Ovary (tissue), 9 donors: ENCODE measurements around the gene NEDD1. TPM values are rescaled to one million over a fixed set of nuclear protein-coding genes. Genes with fewer than 3 reads are reported as not detected.

Experiments
- DNase-seq, 5 donors: peaks; one replicate each; pipeline ENCODE4 v3.0.0-alpha.2; 2019 to 2020
- H3K27ac ChIP-seq, 2 donors: fragments of 200-600 bp; one replicate each; pipeline versions ENCODE4 v1.5.1 to v1.8.0; 2019 to 2022
- H3K27me3 ChIP-seq: fragments of 200-600 bp; one replicate; pipeline ENCODE4 v1.8.0; 2022
- H3K36me3 ChIP-seq: fragments of 200-600 bp; sonication (generic); one replicate; pipeline ENCODE4 v1.5.1; 2019
- H3K4me1 ChIP-seq: one replicate; pipeline ENCODE4 v1.8.1; 2013; ENCODE audit warnings: mild to moderate bottlenecking, moderate library complexity; ENCODE audit not compliant: insufficient read depth
- H3K4me3 ChIP-seq: fragments of 200-600 bp; sonication (generic); one replicate; pipeline ENCODE4 v1.5.1; 2017
- H3K9me3 ChIP-seq, 2 donors: fragments of 200-600 bp in 1 of 2; sonication (generic) in 1 of 2; one replicate each; pipeline versions ENCODE4 v1.5.1 to v1.8.1; 2013 to 2019; ENCODE audit warnings: mild to moderate bottlenecking in 1 of 2, moderate library complexity in 1 of 2
- EP300 ChIP-seq: sonication (generic); formaldehyde crosslinking; IDR thresholded peaks from one replicate; pipeline ENCODE4 v1.6.1; 2017; ENCODE audit warnings: antibody characterized with exemption
- POLR2A ChIP-seq: fragments of 450-650 bp; IDR thresholded peaks from one replicate; pipeline ENCODE4 v1.6.1; 2017; ENCODE audit warnings: antibody characterized with exemption, mild to moderate bottlenecking, moderate library complexity
- WGBS, 3 donors: extraction: QIAGEN DNeasy Blood & Tissue Kit in 1 of 3; methylation state at CpG; one replicate each; pipeline versions ENCODE4 v1.1.5 to v1.1.7; 2013 to 2017; 5-methylcytosine and 5-hydroxymethylcytosine counted together
- intact Hi-C, 4 donors: fragments of 100-400 bp; cut with DNase I; formaldehyde crosslinking; loops; one replicate each; pipeline versions ENCODE4 v1.11.0 to v1.15.1; 2022 to 2023
- polyA plus RNA-seq, 2 donors: library from polyadenylated mRNA; stranded (reverse); fragments of 200-250 nt in 1 of 2; fragments of 350-450 nt in 1 of 2; fragmentation: Illumina TruSeq in 1 of 2; extraction: RNeasy Lipid Tissue Mini Kit (QIAGEN cat#74804) in 1 of 2; gene quantifications; one replicate each; pipeline ENCODE4 v1.2.3, GENCODE V29; 2013 to 2014
- total RNA-seq, 7 donors: library from RNA; depleted of rRNA in 2 of 7; stranded (reverse); fragments of >200 nt in 2 of 7; fragmentation: NEBNext Ultra II Directional in 3 of 7; extraction: Animal tissue kit (Norgen Biotek cat#: 25700) in 3 of 7; gene quantifications; one replicate each; pipeline versions ENCODE4 v1.1.0 to v1.2.4, GENCODE V29; 2016 to 2023
- TF ChIP-seq, protein P1 (sequence below), 3 donors: fragments of 450-650 bp in 2 of 3; fragments of 200-600 bp in 1 of 3; IDR thresholded peaks; one replicate each; pipeline versions ENCODE4 v1.5.1 to v1.8.0; 2016 to 2022; ENCODE audit warnings: antibody characterized with exemption in 3 of 3, mild to moderate bottlenecking in 1 of 3
- donor health status: DM: no; HTN: no; CAD: no; lungs with moderate emphysema.
- donor health status: DM: no; HTN: no; CAD: no.
- donor health status: Bipolar disorder and iron deficiency.
- donor health status: DM: yes; HTN: yes; CAD: no.
- donor health status: DM: no; HTN: no; CAD: no.
- donor health status: DM: yes; HTN: yes; CAD: no.

The NEDD1 gene
- total and polyA plus RNA-seq, 9 donors, result 7.9 to 16.3 (median 14.1) TPM

DNA sequence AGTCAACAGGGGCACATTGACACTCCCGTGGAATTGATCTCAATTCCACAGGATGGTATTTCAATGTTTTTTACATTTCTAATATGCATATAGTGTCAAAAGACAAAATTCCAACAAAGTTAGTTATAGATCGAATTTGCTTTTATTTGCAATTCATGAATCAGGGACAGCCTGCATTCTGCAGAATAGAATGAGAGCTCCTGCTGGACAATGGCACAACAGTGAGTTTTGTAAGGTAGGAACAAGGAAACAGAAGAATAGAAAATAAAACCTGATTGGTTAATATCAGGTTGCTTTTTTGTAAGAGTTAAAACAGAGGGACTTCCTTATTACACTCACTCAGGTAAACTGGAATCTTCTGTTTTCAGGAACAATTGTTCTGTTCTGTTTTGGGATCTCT is 32.8 kb upstream of the NEDD1 start:
- H3K4me3 ChIP-seq, result no peak overlapping the region
- 85 to 93% (median 90%) methylated on average over 2 of the region's 2 CpGs for WGBS, 3 donors
- H3K36me3 ChIP-seq, result no peaks in the 10 kb centered on the region
- no peaks in the 10 kb centered on the region for H3K4me1 ChIP-seq
- no peak for TF ChIP-seq POLR2A
- no peak for TF ChIP-seq EP300
- TF ChIP-seq, protein P1, sequence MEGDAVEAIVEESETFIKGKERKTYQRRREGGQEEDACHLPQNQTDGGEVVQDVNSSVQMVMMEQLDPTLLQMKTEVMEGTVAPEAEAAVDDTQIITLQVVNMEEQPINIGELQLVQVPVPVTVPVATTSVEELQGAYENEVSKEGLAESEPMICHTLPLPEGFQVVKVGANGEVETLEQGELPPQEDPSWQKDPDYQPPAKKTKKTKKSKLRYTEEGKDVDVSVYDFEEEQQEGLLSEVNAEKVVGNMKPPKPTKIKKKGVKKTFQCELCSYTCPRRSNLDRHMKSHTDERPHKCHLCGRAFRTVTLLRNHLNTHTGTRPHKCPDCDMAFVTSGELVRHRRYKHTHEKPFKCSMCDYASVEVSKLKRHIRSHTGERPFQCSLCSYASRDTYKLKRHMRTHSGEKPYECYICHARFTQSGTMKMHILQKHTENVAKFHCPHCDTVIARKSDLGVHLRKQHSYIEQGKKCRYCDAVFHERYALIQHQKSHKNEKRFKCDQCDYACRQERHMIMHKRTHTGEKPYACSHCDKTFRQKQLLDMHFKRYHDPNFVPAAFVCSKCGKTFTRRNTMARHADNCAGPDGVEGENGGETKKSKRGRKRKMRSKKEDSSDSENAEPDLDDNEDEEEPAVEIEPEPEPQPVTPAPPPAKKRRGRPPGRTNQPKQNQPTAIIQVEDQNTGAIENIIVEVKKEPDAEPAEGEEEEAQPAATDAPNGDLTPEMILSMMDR (IDR thresholded peaks at IDR 0.05), result no peak
- H3K9me3 ChIP-seq, result no peaks in the 10 kb centered on the region
- H3K27ac ChIP-seq, result no peak overlapping the region
- no peaks in the 10 kb centered on the region for H3K27me3 ChIP-seq
- DNase-seq, result no peak
- intact Hi-C loops, result no loop called here

DNA sequence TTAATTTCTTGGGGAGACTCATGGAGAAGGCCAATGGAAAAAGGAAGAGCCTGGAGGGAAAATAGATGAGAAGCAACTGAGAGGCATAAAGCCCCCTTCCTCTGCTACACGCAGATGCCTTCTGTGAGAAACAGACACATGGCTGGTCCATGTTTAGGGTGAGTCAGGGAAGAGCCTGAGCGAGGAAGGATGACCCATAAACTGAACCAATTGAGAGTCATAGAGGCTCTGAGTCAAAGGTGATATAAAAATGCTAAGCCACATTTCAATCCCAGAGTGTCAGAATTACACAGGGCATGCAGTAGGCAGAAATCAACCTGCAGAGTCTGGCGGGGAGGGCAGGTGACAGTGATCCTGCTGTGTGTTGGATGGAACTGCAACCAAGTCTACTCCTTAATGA is 30.1 kb upstream of the NEDD1 start:
- H3K27me3 ChIP-seq, result no peaks in the 10 kb centered on the region
- no peak for DNase-seq
- no peak for TF ChIP-seq POLR2A
- TF ChIP-seq, protein P1 (IDR thresholded peaks at IDR 0.05), result no peak
- no peak for TF ChIP-seq EP300
- no peaks in the 10 kb centered on the region for H3K36me3 ChIP-seq
- no peaks in the 10 kb centered on the region for H3K9me3 ChIP-seq
- intact Hi-C loops, result no loop called here
- no peak overlapping the region for H3K27ac ChIP-seq
- H3K4me3 ChIP-seq, result no peak overlapping the region
- WGBS, 3 donors, result 88 to 93% (median 89%) methylated on average over 3 of the region's 3 CpGs
- no peaks in the 10 kb centered on the region for H3K4me1 ChIP-seq

DNA sequence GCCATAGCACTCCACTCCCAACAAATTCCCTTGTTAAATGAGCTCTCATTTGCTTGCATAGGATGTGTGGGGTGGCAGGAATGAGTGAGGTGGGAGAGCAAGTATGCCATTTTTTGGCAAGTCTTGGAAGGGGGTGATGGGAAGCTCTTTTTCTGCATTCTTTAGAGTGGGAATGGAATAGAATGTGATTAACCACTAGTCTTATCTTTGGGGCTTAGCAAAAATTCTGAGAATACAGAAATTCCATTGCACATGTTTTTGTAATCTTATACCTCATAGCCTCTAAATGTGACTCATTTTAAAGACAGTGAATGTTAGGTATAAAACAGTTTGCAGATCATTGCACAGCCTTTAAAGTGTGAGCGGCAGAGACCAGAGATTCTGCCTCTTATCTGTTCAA is 28.4 kb upstream of the NEDD1 start:
- Histone ChIP-seq H3K4me1 (no peaks in the 10 kb centered on the region), H3K36me3 (no peaks in the 10 kb centered on the region), H3K27me3 (no peaks in the 10 kb centered on the region), H3K9me3 (no peaks in the 10 kb centered on the region), H3K27ac (no peak overlapping the region), H3K4me3 (no peak overlapping the region)
- DNase-seq, result no peak
- 40 to 62% (median 48%) methylated on average over 1 of the region's 1 CpG for WGBS, 3 donors
- TF ChIP-seq, protein P1 (IDR thresholded peaks at IDR 0.05), result no peak
- intact Hi-C loops, result no loop called here

DNA sequence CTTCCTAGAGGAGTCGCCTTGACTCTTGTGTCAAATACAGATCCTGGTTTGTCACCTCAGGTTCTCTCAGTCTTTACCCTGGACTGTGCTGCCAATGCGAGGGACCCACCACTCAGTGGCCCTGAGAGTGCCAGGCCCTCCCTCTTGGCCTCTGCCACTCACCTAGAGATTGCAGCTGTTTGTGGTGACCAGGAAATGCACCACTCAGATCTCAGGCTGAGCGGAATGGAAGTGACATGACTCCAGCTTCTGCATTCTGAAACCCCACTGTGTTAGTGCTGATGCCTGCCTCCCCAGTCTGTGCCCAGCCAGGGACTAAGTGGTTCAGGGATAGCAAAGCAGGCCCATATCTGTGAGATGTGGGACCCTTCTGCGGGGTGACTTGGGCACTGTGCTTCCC is 27.8 kb upstream of the NEDD1 start:
- H3K27me3 ChIP-seq, result no peaks in the 10 kb centered on the region
- no peak overlapping the region for H3K4me3 ChIP-seq
- H3K9me3 ChIP-seq, result no peaks in the 10 kb centered on the region
- no peaks in the 10 kb centered on the region for H3K4me1 ChIP-seq
- intact Hi-C loops, result no loop called here
- no peaks in the 10 kb centered on the region for H3K36me3 ChIP-seq
- TF ChIP-seq EP300 (no peak), POLR2A (no peak)
- TF ChIP-seq, protein P1 (IDR thresholded peaks at IDR 0.05), result no peak
- no peak for DNase-seq
- H3K27ac ChIP-seq, result no peak overlapping the region
- 92 to 97% (median 94%) methylated on average over 4 of the region's 4 CpGs for WGBS, 3 donors

DNA sequence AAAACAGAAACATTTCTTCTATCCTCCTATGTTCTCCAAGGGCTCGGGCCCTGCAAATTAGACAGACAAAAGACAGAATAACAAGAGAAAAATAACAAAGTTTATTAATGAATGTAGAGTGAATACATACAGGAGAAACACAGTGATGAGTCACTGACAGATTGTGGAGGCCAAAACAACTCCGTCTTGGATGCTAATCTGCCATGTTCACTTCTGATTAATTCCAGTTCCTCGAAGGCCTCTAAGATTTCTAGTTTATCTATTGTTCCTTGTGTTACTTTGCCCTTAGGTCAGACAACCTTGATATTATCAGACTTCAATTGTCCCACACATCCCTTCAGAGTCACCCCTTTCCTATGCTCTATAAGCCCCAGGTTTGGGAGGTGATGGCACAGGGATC is 26.8 kb upstream of the NEDD1 start:
- no peak for DNase-seq
- WGBS, 3 donors, result 84 to 88% (median 86%) methylated on average over 3 of the region's 3 CpGs
- Histone ChIP-seq H3K9me3 (no peaks in the 10 kb centered on the region), H3K27ac (no peak overlapping the region), H3K36me3 (no peaks in the 10 kb centered on the region), H3K4me3 (no peak overlapping the region), H3K27me3 (no peaks in the 10 kb centered on the region), H3K4me1 (no peaks in the 10 kb centered on the region)
- no peak for TF ChIP-seq POLR2A
- TF ChIP-seq, protein P1 (IDR thresholded peaks at IDR 0.05), result no peak
- no peak for TF ChIP-seq EP300
- intact Hi-C loops, result no loop called here
